Pons (tissue), 1 donor: Measurements from ENCODE around the gene LIPI.
"Not testable (repeated sequence)": the region's sequence is repeated elsewhere in the genome, so short reads cannot be mapped to it uniquely, and the experiment has no call there.

Source experiments
- DNase-seq: peaks from one replicate; pipeline ENCODE4 v3.0.0-alpha.2; 2016; ENCODE audit warnings: low spot score

LIPI gene

GRCh38 chr21:14073615-14074014, 137.1 kb downstream of the LIPI start:
- no peak for DNase-seq

- no peak for DNase-seq
Observed at GRCh38 chr21:14072761-14073535, 137.8 kb downstream of the LIPI start.

DNA sequence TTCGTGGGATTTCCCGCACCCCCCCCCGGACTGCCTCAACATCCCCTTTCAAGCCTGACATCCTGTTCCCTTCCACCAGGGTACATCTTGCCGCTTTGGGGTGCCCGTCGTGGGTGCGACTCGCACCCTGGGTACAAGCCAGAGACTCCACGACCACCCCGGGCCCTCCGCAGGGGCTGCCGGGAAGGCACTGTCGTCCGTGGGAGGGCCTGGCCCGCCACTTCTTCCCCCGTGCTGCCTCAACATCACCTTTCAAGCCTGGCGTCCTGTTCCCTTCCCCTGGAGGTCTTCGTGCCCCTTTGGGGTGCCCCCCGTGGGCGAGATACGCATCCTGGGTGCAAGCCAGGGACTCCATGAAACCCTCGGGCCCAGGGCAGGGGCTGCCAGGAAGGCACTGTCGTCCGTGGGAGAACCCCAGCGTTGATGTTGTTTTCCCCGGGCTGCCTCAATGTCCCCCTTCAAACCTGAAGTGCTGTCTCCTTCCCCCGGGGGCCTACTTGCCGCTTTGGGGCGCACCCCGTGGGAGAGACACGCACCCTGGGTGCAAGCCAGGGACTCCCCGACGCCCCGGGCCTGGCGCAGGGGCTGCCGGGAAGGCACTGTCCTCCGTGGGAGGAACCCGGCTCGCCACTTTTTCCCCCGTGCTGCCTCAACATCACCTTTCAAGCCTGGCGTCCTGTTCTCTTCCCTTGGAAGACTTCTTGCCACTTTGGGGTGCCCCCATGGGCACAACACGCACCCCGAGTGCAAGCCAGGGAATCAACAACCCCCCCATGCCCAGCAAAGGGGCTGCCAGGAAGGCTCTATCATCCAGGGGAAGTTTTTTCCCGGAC, 138.6 kb downstream of the LIPI start:
- DNase-seq, result no peak

DNA sequence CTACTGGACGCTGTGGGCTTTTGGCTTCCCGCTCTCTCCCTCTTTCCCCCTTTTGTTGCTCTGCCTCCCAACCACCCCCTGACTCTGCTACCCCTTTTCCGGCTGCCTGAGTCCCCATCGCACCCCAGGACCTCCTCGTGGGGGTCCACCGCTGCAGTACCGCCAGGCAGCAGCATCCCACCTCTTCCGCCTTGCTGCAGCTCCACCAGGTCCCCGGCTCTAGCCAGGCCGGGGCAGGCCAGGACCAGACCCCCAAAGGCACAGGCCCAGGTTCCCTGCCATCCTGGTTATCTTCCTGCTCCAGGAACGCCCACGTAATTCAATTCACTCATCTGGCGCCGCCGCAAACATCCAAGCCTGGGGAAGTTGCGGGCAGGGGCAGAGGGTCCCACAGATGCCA, 139.8 kb downstream of the LIPI start:
- DNase-seq, result no peak

DNA sequence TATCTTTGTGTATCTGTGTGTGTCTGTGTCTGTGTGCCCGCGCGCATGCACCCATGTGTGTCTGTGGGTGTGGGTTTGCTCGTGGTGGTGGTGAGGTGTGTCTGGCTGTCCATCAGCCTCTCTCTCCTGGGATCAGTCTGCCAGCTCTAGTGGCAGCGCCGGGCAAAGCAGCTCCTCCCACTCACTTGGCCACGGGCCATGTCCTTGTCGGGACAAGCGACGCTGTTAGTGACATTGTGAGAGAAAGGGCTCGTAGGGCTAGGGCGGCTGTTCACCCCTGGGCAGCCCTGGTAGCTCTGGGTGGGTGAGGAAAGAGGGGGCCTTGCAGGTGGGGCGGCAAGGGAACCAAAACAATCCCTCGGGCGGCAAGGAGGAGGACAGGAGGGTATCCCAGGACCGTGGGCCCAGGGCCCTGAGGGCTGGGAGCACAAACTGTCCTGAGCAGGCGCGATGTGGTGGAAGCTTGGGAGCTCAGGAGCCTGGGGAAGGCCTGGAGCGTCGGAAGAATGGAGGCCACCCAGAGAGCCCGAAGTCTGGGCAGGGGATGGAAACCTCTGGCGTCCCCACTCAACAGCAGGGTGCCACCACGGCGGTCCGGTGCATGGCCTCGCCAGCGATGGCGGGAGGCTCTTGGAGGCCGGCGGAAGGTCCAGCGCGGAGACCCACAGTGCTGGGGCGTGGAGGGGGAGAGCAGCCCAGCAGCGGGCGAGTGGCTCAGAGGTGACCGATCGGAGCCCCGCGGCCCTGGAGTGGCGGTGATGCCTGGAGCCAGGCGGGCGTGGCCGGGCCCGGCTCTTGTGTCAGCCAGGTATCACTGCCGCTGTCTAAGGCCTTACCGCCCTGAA, 140.5 kb downstream of the LIPI start:
- no peak for DNase-seq

DNA sequence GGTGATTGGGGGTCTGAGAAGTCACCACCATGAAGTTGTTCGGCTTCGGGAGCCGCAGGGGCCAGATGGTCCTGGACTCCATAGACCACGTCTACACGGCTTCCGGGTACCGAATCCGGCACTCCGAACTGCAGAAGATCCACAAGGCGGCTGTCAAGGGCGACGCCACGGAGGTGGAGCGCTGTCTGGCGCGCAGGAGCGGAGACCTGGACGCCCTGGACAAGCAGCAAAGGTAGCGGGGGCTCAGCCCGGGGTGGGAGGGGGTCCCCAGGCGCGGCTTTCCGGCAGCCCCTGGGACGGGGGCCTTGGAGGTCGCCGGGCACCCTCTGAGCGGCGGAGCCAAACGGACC, 146.5 kb downstream of the LIPI start:
- no peak for DNase-seq

DNA sequence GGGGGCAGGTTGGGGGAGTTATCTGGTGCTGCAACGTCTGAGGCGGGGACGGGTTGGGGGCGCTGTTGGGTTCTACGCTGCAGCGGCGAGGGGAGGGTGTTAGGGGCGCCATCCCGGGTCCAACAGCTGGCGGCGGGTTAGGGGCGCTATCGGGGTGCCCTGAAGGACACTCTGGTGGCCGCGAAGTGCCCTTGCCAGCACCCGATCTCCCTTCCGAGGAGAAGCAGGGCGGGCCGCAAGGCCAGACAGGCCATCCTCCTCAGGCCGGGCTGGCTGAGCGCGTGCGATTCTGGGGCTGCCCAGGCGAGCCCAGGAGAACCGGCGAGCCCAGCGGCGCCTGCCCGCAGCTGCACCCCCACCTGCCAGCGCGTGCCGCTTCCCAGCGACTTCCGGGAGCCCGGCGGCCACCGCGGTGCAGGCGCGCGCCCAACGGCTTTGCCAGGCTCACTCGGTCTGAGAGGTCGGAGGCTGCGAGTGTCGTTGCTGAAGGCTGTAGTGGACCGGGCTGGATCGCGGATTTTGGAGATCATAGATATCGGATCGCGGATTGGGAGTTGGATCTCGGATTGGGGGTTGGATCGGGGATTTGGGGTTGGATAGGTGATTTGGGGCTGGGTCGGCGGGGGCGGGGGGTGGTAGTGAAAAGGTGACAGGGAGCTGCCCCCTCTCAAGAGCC, 147.0 kb downstream of the LIPI start:
- not testable (repeated sequence) for DNase-seq

GRCh38 chr21:14062684-14063083, 148.1 kb downstream of the LIPI start:
- not testable (repeated sequence) for DNase-seq

DNA sequence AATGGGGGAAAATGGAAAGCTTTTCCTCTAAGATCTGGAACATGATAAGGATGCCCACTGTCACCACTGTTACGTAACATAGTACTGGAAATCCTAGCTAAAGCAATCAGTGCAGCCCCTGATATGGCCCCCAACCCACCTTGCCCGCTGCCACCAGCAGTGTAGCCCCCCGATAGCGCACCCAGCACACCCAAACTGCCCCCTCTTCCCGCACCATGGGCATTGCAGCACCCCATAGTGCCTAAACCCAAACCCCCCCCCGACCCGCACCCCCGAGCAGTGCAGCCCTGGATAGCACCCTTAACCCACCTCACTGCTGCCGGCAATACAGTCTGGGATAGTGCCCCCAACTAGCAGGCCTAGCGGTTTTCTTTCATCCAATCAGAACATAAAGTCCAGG, 148.9 kb downstream of the LIPI start:
- DNase-seq, result not testable (repeated sequence)

DNA sequence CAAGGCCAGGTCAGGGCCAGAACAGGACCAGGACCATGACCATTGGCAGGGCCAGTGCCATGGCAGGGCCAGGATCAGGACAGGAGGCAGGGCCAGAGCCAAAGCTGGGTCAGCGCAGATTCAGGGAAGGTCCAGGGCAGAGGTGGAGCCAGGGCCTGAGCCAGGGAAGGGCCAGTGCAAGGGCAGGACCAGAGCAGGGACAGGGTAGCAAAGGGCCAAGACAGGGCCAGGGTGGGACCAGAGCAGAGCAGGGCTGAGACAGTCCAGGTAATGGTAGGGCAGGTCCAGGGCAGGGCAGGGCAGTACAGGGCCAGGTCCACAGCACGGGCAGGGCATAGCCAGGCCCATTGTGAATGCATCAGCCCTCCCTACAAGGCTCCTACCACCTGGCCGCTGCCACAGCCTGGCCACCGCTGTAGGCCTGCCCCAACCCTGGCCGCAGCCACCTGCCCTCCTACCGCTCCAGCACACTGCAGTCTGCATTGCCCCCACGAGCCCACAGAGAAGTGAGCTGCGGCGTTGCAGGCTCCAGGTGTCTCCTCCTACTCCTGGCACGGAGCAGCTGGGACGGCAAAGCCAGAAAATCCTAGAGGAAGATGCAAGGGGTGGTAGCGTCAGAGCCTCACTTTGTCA, 151.6 kb downstream of the LIPI start:
- not testable (repeated sequence) for DNase-seq
